ENCODE data around the gene FAM50B.

GRCh38 chr6:3885262-3886036, 36.3 kb downstream of the FAM50B start:
- TF ChIP-seq POLR2A (IDR thresholded peaks at IDR 0.05) (no peak), CTCF (IDR thresholded peaks at IDR 0.05) (peak; percentile 22 to 41 (median 26))

Measured in right lobe of liver (tissue), 4 donors.